Stimulated activated CD4-positive, alpha-beta T cell treated with anti-CD3 and anti-CD28 coated beads, Interleukin-4, amount 100 ng/mL, for 4 hours (primary cell): ENCODE results near the gene ALG5.
A peak's percentile ranks its signal among the peaks of the same experiment; 100 is the strongest.

Source experiments
- DNase-seq, 2 experiments: peaks; one replicate each; pipeline ENCODE4 v3.0.0-alpha.2; 2020

Gene ALG5, protein sequence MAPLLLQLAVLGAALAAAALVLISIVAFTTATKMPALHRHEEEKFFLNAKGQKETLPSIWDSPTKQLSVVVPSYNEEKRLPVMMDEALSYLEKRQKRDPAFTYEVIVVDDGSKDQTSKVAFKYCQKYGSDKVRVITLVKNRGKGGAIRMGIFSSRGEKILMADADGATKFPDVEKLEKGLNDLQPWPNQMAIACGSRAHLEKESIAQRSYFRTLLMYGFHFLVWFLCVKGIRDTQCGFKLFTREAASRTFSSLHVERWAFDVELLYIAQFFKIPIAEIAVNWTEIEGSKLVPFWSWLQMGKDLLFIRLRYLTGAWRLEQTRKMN

DNA sequence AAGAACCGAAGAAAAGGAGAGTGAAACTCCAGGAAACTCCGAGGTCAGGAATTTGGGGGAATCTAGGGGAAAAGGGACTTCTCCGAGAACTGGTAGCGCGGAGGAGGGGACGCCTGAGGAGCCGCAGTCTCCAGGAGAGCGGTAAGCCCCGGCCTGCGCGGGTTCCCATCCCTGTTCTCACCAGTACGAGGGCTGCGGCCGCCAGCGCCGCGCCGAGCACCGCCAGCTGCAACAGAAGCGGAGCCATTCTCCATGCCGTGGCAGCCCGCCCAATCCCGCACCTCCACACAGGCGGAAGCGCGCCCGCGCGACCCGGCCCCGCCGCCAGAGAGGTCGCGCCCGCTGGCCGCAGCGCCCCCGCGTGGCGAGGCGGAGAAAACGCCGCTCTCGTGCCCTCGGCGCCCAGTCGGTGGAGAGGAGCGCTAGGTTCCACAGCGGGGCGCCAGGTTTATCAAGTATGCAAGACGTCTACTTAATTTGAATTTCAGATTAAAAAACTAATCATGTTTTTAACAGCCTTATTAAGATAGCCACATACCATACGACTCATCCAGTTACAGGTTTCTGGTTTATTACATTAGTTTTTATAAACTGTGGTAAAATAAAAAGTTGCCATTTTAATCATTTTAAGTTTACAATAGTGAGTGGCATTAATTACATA lies at the start of gene ALG5:
Gene ALG5, minus strand, starts transcription at position 287 of the 661 bp plus-strand sequence. Its CDS starts 40 bp downstream, at position 247.
- peak; percentile 89 to 91 for DNase-seq

DNA sequence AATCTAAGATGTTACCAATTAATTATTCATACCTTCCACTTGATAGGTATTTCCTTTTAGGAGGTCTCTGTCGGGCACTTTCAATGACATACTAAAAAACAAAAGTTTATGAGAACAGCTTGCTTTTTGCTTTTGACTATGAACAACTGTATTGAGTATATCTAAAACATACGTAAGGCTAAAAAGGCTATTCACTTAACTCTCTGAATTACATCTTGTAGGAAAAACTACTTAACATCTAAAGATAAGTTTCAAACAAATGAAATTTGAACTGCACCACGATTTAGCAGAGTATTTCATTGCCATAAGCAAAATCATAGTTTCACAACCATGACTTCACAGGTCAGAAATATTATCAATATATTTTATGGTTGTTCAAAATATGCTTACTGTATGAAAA lies 48.7 kb upstream of the ALG5 start:
- DNase-seq = no peak

DNA sequence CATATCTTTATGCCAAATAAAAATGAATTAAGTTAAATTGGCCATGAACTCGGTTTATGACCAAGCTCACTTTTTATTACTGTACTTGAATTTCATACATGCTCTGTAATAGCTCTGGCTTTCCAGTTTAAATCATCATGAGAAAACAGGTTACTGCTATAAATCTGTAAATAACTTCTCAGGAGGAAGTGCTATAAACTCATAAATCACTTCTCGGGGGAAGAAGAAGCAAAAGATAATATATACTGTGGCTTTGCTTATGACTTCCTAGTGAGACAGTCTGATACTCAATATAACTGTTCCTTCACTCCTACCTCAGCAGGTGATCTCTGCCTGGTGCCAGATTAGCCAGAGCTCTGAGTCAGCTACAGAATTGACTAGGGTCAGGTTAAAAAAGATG lies 47.9 kb upstream of the ALG5 start:
- no peak for DNase-seq

DNA sequence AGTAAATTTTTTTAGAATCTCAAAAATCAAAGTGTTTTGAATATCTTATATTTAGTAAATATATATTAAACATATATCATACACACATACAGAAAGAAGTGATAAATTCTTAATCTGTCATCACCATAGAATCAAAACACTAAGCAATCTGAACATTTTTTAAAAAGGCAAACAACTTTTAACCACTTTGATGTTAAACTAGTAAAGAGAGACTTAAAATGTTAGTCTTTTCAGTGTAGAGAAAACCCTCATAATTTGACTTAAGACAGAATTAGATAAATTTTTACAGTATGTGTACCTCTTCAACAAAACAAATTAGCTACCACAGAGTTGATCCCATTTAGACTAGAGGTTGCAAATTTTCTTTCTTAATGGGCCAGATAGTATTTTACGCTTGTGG lies 46.9 kb upstream of the ALG5 start:
- no peak for DNase-seq

DNA sequence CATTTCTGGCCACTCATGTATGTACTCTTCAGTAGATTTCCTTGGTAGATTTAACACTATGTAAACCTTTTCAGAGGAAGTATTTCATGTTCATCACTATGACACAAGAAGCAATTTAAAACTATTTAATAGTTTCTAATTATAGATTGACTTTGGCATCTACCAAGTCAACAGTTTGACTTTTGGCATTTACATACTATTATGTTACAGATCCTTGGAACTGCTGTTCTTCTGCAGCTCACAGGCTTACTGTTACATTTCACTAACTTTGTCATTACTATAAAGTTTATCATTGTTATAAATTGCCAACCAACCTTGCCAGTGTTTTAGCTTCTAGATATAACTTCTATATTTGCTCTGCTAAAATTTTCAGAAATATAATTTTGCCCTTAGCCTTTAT lies 41.6 kb upstream of the ALG5 start:
- DNase-seq = no peak

DNA sequence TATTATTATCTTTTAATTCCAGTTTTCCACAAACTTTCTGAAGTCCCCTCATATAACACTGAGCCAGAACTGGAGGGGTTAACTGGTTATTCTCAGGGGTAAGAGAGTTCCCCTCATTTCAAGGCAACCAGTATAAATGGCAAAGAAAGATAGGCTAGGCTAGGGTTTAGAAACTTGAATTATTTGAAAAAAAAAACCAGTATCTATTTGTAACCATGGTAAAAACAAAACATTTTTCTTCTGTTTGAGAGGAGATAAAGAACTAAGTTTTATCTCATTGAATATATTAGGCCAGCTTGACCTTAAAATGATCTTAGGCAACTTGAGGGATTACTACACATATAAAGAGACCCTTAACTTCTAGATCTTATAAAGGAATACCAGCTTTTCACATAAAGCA lies 40.8 kb upstream of the ALG5 start:
- DNase-seq = no peak

DNA sequence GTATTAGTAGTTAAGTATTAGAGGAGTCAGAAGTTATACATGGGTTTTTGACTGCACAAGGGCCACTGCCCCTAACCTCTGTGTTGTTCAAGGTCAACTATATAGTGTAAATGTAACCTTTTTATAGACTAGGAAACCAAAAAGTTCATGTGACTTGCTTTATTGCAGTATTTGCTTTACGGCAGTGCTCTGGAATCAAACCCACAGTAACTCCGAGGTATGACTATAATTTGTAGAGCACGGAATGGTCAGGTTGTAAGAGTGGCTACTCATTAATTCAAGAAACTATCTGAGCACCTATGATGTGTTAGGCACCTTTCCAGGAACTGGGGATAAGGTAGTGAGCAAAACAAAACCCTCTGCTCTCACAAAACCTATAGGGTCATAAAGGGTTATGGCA lies 38.1 kb upstream of the ALG5 start:
- DNase-seq = no peak

DNA sequence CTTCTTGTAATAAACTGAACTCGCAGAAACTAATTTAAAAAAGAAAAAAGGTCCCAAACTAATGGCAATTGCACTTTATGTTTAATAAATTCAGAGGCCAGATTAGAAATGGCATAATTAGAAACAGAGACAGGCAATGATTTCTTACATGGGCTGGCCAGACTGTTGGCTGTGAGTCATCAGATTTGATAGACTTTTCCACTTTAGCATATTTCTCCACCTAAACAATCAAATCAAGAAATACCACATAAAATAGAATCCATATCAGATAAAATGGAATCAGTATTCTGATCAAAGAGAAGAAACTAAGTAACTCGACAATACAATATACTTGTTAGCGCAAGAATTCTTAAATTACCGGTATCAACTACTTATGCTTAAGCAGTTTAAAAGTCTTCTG lies 30.5 kb upstream of the ALG5 start:
- no peak for DNase-seq

DNA sequence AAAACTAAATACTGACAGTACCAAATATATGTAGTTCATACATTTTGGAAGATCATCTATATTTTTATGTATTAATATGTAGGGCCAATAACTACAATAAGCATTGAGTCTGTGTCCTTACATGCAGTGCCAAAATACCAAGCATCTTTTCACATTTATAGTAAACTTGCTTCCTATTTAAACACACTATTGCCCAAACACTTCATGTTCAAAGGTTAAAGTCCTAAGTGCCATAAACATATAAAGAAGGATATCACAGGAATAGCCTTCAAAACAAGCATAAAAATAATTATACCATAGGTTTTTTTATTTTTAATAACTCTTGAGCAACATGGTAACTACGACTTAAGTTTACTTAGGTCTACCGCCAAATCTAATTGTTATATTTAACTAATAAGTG lies 28.5 kb upstream of the ALG5 start:
- no peak for DNase-seq

DNA sequence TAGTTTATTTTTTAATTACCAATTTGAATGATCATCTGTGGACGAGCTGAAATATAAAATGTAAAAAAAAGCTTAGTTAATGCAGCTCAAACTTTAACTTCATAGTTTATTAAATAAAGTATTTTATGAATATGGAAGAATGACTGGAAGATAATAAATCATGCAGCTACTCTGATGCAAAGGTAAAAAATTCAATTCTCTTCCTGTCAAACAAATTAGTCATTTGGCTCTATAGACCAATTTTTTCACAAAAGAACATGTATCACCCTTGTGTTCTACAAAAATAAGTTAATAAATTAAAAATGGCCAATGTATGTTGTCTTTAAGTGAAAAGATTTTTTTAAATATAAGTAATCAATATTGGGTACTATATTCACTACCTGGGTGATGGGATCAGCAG lies 27.6 kb upstream of the ALG5 start:
- no peak for DNase-seq

DNA sequence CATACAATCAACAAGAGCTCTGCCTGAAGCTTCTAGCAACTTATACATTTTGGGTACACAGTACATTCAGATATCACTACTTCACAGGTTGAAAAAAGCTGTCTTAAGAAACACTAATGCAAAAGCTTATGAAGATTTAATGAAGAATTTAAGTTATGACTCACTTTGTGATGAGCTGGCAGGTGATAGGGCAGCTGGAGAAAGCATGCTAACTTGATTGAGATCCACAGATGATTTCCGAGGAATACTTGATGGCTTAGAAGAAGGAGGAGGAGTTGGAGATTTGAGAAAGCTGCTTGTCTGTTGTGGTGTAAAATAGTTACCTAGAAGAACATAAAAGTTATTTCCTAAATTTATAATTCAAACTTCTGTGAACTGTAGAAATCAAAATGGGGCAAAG lies 24.7 kb upstream of the ALG5 start:
- DNase-seq = no peak

DNA sequence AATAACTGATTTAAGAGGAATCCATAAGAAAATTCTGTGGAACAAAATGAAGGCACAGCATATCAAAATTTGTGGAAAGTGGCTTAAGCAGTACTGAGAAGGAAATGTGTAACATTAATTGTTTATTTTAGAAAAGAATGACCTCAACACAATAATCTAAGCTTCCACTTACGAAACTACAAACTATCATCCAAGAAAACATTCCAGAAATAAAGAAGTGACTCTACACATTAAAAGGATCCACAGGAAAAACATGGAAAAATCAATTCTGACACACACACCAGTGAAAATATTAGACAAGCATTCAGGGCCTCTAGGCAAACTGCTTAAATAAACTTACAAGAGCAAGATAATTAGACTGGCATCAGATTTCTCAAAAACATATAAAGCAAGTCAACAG lies 15.5 kb upstream of the ALG5 start:
- DNase-seq = no peak

DNA sequence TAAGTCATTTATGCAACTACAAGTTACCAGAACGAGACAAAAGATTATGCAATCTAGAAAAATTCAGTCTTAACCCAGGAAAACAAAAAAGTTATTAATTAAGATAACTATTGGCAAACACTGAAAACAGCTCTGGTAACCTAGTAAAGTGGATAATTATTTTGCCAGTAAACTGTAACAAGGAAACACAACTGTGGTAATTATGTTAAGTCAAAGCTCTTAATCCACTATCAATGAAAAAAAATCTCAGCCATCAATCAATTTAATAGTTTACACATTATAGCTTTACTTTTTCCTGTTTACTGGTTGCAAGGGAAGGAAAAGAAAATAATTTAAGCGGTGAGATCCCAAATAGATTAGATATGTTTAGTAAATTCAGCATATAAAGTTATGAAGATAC lies 12.6 kb upstream of the ALG5 start:
- DNase-seq = no peak

DNA sequence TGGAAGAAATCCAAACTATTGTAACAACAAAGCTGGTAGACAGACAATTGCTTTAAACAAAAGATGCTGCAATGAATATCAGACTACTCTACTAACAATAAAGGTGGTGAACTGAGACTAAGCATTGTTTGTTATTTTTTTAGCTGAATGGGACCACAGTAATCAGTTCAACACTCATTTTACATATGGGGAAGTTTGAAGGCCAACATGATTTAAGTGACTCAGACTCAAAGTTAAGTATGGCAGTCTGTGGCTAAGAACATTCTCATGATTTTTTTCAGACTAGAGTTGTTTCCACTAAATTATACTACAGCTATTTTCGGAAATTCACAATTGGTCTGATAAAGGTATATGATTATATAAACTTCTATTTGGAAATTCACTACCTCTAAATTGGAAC lies 11.9 kb upstream of the ALG5 start:
- no peak for DNase-seq

DNA sequence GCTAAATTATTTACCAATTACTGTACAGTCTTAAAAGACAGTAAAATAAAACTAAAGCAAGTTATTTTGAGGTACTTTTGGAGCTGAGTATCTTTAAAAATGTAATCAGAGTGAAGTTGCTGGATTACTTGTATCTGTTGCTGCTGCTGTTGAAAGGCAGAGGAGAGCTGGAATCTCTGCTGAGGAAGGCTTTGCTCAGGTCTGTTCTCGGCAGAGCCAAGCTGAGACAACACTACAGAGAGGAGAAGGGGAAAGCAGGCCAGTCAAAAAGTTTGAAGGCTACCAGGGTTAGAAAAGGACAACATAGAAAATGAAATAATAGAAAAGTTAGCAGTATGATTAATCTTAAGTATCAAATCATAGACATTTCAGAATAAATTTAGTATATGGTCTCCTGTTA lies 11.3 kb upstream of the ALG5 start:
- DNase-seq = no peak

DNA sequence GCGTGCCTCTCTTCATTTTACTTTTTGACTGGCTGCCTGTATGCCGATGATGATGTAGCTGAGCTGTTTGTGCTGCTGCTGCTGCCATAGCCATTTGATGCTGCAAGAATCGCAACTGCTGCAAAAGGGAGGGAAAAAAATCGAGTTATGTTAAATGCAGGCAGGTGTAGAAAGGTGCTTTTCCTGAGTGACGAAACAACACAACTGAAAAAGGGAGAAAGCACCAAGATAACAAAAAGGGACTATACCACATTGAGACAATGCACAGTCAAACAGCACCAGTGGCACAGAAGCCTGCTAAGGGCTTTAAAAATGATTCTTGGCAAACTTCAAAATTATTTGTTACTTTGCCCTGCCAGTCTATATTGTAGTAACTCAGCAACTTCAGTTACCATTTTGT lies 10.6 kb upstream of the ALG5 start:
- no peak for DNase-seq

DNA sequence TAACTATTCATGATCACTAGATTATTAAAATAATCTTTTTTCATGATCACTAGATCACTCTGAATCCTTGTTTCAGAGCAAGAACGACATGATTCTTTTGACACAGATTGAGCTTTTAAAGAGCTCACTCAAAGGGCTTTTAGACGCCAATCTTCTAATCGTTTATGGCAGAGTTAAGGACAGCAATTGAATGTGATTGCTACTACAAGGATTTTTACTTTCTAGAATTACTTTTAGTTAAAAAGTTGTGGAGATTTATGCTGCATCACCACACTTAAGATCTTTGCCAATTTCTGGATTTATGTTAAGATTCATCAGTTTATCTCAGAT lies 2.7 kb upstream of the ALG5 start:
- no peak for DNase-seq

DNA sequence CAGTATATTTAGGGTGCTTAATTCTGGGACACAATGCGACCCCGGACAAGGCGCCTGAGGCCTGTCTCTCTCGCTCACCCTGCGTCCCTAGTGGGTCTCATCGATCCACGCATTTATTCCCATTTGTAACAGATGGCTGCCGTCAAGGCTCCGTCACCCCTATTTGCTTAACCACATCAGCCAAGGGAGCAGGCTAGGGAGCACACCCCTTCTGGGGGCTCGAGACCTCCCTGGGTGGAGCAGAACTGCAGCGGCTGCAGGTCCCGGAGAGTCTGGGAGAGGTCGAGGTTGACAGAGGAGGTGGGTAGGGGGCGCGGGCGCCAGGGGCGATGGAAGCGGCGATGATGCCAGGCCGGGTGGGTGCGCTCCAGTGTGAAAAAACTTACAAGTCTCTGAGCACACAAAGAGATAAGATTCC lies 507 bp downstream of the ALG5 start:
- DNase-seq = peak; percentile 12 to 23

DNA sequence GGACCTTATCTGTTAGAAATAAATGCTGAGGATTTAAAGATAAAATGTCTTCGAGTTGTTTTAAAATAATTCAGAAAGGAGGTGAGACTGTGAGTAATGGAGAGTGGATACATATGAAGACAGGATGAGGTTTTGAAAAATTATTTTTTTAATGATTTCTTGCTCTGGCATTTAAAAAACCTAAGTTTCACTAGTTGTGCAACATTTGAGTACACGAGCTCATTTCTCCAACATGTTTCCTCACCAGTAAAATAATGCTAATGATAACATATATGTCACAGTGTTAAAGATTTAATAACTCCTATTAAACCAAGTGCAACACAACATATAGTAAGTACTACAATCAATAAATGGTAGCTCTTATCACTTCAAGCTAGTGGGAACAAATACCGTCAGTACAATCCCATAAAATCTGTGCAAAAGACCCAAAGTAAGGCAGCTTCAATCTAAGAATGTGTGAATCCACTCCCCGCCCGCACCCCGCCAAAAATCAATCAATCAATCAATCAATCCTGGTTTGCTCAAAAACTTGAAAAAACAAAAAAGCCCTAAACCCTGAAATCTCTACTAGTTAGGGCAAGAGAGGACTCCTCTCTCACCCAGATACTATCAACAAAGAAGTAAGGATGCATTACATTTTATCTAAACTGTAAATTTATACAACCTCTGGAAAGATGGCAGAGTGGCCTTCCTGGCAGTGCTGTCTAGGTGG lies 1.3 kb downstream of the ALG5 start:
- no peak for DNase-seq

DNA sequence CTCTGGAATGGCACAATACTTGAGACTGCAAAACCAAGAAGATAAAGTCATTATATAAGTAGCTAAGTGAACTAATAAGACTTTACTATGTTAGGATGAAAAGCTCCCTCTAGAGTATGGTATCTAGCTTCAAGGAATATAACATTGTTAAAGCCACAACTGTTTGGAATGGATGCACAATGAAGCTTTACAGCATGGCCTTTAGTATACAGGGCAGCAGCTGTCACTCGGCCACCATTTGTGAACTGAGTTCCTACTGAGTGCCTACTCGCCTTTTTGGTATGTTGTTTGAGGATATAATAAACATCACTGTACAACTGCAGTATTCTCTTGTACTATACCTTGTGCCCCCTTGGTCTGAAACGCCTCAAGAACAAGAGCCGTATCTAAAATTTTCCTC lies 6.8 kb downstream of the ALG5 start:
- no peak for DNase-seq

DNA sequence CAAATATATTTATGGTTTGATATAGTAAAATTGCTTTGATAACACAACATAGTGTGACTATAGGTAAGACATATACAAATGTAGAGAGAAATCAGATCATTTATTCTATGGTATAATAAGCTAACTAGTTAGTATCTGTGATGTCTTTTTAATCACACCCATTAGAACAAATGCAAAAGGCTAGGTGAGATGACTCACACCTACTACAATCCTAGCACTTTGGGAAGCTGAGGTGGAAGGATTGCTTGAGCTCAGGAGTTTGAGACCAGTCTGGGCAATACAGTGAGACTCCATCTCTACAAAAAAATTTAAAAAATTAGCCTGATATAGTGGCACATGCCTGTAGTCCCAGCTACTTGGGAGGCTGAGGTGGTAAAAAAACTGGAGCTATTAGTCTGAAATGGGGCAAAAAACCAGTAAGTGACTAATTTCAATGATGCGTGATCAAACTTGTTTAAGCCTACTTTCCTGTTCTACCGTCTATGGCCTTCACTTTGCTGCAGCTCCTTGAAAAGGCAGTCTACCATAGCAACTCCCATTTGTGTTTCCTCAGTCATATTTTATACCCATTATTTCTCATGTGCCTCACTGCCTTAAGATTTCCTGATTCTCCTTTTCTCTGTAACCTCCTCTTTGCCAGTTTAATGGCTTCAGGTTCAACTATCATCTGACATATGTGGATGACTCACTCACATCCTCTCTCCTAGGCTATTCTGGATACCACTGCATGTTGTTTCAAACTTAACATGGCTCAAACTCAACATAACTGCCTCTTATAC lies 12.5 kb downstream of the ALG5 start:
- no peak for DNase-seq

DNA sequence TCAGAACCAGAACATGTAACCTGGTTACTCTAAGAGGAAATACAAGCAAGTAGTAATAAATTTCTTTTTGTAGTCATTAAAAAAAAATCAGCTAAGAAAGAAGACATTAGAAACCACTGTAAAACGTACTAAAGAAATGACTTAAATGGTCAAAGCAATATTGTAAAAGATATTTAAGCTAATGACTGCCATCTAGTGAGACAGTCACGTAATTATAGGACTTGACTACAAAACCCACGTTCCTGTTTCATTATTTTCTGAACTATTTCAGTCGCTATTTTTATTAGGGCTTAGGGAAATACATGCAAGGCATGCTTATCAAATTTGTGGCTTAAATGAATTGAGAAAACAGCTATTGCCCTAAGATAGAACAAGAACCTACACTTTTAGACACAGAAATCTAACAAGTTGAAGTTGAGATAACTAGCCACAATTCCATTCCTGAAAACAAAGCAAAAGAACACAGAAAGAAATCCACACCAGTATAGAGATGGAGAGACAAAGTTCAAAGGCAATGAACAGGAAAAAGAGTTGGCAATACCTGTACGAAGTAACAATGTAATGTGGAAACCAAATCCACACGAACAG lies 17.9 kb downstream of the ALG5 start:
- no peak for DNase-seq

DNA sequence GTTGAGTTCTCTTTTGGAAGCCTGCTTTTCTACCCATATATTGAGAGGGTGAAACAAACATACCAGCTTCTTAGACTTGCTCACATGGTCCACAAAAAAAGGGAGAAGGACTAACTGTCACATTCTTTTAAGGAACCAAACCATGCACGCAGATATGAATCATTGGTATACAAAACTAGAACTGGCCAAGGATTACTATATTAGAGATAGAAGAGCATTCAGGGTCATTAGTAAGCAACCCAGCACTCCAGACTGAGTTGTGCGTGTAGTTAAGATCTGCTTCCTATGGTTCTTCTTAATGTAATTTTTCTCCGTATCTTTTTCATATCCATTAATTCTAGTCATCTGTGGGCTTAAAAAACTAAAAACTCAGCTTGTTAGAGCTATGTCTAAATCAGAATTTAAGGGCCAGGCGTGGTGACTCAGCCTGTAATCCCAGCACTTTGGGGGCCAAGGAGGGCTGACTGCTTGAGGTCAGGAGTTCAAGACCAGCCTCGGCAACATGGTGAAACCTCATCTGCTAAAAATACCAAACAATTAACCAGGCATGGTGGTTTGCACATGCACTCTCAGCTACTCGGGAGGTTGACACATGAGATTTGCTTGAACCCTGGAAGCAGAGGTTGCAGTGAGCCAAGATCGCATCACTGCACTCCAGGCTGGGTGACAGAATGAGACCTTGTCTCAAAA lies 19.6 kb downstream of the ALG5 start:
- no peak for DNase-seq
